HCT116 (cell line): ENCODE measurements around the gene KRTAP10-10. TPM values are rescaled to one million over a fixed set of nuclear protein-coding genes. Genes with fewer than 3 reads are reported as not detected.

Experiments
- CEBPB ChIP-seq: IDR thresholded peaks from 2 replicates; pipeline ENCODE4 v1.6.1; 2012; ENCODE audit warnings: low read depth
- EGR1 ChIP-seq: IDR thresholded peaks from 2 replicates; pipeline ENCODE4 v1.6.1; 2012; ENCODE audit warnings: low read depth
- ELF1 ChIP-seq: IDR thresholded peaks from 2 replicates; pipeline ENCODE4 v1.6.1; 2012; ENCODE audit warnings: low read depth, borderline replicate concordance
- JUND ChIP-seq: IDR thresholded peaks from 2 replicates; pipeline ENCODE4 v1.6.1; 2012
- POLR2A ChIP-seq: IDR thresholded peaks from 2 replicates; pipeline ENCODE4 v1.7.0; 2011; ENCODE audit warnings: borderline replicate concordance; ENCODE audit not compliant: insufficient read depth, insufficient read length; ENCODE audit errors: extremely low read depth
- RAD21 ChIP-seq: IDR thresholded peaks from 2 replicates; pipeline ENCODE4 v1.6.1; 2012; ENCODE audit warnings: low read depth, mild to moderate bottlenecking
- SIN3A ChIP-seq: IDR thresholded peaks from 2 replicates; pipeline ENCODE4 v1.6.1; 2012; ENCODE audit warnings: low read depth
- SP1 ChIP-seq: IDR thresholded peaks from 2 replicates; pipeline ENCODE4 v1.6.1; 2012; ENCODE audit warnings: low read depth
- SRF ChIP-seq: IDR thresholded peaks from 2 replicates; pipeline ENCODE4 v1.6.1; 2012; ENCODE audit warnings: low read depth
- TCF7L2 ChIP-seq: IDR thresholded peaks from 2 replicates; pipeline ENCODE4 v1.7.0; 2011; ENCODE audit warnings: borderline replicate concordance, inconsistent platforms; ENCODE audit not compliant: insufficient read depth, insufficient read length; ENCODE audit errors: extremely low read depth
- total RNA-seq: library from RNA; stranded (reverse); gene quantifications from one replicate; pipeline ENCODE4 v1.2.1, GENCODE V29; 2021; ENCODE audit not compliant: unreplicated experiment
- TF ChIP-seq, protein P1 (sequence below), 3 experiments: fragments of 200-600 bp in 1 of 3; sonication (generic) in 1 of 3; IDR thresholded peaks in 2 of 3; conservative IDR thresholded peaks in 1 of 3; 2 replicates each; pipeline ENCODE4 v1.5.1; 2012 to 2017; ENCODE audit warnings: low read depth in 2 of 3, low read length in 2 of 3, antibody characterized with exemption in 1 of 3, borderline replicate concordance in 1 of 3, control low read depth in 1 of 3, mild to moderate bottlenecking in 1 of 3, mixed read lengths in 1 of 3, mixed run types in 1 of 3, moderate library complexity in 1 of 3; ENCODE audit not compliant: insufficient read depth in 1 of 3
- TF ChIP-seq, protein P2 (sequence below): IDR thresholded peaks from 2 replicates; pipeline ENCODE4 v1.6.1; 2011; ENCODE audit warnings: mild to moderate bottlenecking, low read length, moderate library complexity; ENCODE audit not compliant: insufficient replicate concordance; ENCODE audit errors: extremely low read depth

Gene KRTAP10-10
- total RNA-seq, 1 experiment from 2014 or later = not detected

DNA sequence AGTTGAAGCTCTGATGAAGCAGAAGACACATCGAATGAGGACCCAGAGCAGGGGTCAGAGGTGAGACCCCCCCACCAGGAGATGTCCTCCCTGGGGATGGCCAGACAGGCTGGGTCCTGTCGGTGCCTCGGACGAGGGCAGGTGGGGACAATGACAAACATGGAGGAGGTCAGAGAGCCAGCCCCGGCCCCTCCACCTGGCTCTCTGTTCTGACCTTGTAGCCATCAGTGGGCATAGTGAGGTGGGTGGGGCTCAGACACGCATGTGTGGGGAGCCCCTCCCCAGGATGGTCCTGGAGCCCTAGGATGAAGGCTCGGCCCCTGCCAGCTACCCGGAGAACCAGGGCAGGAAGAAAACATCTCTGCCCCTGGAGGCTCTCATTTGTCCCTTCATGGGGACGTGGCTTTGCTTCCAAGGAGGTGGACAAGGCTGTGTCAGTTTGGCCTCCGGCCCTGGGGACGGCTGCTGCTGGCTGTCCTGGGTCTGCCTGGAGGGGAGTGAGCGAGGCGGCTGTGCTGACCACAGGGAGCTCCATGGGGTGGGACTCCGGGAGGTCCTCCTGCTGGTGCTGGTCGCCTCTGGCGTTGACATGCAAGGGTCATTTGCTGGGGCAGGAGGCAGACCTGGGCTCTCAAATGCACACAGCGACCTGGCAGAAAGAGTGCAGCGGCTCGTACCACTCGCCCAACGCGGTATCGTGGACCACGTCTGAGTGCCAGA, 47.4 kb upstream of the KRTAP10-10 start (continued):
- TF ChIP-seq, protein P1, sequence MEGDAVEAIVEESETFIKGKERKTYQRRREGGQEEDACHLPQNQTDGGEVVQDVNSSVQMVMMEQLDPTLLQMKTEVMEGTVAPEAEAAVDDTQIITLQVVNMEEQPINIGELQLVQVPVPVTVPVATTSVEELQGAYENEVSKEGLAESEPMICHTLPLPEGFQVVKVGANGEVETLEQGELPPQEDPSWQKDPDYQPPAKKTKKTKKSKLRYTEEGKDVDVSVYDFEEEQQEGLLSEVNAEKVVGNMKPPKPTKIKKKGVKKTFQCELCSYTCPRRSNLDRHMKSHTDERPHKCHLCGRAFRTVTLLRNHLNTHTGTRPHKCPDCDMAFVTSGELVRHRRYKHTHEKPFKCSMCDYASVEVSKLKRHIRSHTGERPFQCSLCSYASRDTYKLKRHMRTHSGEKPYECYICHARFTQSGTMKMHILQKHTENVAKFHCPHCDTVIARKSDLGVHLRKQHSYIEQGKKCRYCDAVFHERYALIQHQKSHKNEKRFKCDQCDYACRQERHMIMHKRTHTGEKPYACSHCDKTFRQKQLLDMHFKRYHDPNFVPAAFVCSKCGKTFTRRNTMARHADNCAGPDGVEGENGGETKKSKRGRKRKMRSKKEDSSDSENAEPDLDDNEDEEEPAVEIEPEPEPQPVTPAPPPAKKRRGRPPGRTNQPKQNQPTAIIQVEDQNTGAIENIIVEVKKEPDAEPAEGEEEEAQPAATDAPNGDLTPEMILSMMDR (IDR thresholded peaks at IDR 0.05 in 2 of 3, conservative IDR thresholded peaks at IDR 0.05 in 1 of 3; ENCODE audit: borderline replicate concordance in 1 of 3, insufficient read depth in 1 of 3, low read depth in 2 of 3, low read length in 2 of 3) = no peak
- TF ChIP-seq RAD21 (no peak), SRF (no peak), CEBPB (no peak), JUND (no peak), SP1 (no peak), ELF1 (no peak), EGR1 (no peak), TCF7L2 (no peak), SIN3A (no peak), POLR2A (no peak)
- TF ChIP-seq, protein P2, sequence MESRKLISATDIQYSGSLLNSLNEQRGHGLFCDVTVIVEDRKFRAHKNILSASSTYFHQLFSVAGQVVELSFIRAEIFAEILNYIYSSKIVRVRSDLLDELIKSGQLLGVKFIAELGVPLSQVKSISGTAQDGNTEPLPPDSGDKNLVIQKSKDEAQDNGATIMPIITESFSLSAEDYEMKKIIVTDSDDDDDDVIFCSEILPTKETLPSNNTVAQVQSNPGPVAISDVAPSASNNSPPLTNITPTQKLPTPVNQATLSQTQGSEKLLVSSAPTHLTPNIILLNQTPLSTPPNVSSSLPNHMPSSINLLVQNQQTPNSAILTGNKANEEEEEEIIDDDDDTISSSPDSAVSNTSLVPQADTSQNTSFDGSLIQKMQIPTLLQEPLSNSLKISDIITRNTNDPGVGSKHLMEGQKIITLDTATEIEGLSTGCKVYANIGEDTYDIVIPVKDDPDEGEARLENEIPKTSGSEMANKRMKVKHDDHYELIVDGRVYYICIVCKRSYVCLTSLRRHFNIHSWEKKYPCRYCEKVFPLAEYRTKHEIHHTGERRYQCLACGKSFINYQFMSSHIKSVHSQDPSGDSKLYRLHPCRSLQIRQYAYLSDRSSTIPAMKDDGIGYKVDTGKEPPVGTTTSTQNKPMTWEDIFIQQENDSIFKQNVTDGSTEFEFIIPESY = no peak
- TF ChIP-seq, all 23 proteins: peak for 0
